Amygdala (tissue), 56 donors: Measurements from ENCODE around the gene HSPB7.
A peak's percentile ranks its signal among the peaks of the same experiment; 100 is the strongest.
"Not testable (repeated sequence)": the region's sequence is repeated elsewhere in the genome, so short reads cannot be mapped to it uniquely, and the experiment has no call there.

Experiments used
- DNase-seq, 56 donors: peaks; one replicate each; lab custom pipeline; 2025; lab: John Stamatoyannopoulos, UW

The HSPB7 gene

DNA sequence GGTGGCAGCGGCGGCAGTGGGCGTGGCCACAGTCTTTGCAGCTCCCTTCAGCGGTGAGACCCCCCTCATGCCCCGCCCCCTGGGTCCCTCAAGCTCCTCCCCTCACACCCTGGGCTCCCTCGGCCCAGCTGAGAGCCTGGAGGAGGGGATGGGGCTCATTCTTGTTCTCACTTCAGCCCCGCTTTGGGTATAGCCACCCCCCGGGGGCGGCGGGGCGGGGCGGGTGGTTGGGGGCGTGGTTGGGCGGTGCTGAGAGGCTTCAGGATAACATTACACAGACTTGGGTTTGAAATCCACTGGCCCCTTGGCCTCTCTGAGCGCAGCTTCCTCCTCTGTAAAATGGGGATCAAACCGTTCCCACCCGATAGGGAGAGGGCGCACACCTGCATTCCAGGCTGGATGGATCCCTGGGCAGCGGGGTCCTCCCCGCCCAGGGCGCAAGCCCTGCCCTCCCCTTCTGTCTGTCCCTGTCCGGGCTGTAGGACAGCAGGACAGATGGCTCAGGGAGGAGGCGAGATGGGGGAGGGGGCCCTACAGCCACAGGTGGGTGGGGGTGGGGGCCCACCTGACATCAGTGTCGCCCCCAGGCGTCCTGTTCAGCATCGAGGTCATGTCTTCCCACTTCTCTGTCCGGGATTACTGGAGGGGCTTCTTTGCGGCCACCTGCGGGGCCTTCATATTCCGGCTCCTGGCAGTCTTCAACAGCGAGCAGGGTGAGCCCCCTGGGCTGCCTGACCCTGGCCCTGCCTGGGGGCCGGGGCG lies 9.1 kb upstream of the HSPB7 start:
- DNase-seq = no peak

DNA sequence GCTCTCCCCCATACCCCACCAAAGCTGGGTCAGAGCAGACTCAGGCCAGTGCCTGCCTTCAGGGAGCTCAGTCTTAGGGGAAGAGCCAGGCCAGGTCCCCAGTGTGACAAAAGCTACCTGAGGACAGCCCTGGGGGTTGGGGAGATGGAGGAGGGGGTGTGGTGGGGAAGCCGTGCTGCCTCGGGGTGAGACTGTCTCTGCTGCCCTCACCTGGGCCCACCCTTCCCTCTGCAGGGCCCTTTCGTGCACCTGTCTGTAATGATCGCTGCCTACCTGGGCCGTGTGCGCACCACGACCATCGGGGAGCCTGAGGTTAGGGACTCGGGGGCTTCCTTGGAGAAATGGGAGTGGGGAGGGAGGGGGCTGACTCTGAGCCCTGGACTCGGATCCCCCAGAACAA lies 8.5 kb upstream of the HSPB7 start:
- not testable (repeated sequence) for DNase-seq

DNA sequence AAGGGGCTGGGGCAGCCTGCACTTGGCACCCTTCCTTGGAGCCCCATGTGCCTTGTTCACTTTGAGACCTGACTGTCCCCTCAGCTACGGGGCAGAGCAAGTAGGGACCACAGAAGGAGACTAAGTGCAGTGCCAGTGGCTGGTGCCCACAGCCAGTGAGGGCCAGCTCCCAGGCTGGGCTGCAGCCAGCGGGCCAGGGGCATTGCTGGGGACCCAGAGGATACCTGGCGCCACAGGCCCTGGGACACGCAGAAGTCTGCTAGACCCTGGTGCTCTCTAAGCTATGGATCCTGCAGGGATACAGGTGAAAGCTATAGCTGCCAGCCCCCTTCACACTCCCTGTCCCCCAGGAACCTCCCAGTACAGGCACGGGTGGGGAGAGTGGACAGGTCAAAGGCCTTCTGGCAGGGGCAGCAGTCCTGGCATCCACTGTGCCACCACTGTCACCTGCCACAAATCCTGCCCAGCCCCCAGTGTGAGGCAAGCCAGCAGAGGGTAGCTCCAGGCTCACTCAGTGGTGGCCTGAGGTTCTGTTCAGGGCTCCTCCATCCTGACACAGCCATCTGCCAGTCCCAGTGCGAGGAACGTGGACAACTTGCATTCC lies 5.3 kb upstream of the HSPB7 start:
- no peak for DNase-seq

DNA sequence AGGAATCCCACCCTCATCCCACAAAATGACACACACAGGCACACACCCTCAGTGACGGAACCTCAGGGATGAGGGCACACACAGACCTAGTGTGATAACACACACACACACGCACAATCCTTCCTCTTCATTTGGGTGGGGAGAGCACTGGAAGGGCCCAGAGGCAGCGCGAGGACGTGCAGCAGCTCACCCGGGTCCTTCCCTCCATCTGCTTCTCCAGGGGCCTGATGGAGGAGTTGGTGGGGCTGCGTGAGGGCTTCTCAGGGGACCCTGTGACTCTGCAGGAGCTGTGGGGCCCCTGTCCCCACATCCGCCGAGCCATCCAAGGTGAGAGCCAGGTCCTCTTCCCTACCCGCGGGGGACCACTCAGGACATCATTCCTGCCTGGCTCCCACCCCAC lies 4.5 kb upstream of the HSPB7 start:
- DNase-seq = no peak

DNA sequence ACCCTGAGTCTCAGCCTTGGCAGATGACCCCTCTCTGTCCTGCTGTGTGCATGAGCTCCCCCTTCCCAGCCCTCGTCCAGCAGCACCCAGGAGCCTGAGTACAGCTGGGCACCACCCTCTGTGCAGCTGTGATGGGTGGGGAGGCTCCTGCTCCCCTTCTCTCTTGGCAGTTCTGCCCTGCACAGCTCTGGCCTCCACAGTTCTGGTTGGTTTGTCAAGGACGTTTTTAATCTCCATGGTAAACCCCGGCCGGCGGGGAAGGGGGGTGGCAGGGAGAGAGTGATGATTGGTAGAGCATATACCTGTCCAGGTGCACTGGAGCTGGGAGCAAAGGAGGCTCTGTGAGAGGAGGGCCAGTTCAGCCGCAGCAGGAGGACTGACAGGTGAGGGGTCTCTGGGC lies 3.8 kb upstream of the HSPB7 start, which contains the start of gene CLCNKA:
Gene CLCNKA (plus strand): TSS at position 356 of the 400 bp plus-strand sequence. CDS start 584 bp downstream, outside the sequence.
- no peak for DNase-seq

DNA sequence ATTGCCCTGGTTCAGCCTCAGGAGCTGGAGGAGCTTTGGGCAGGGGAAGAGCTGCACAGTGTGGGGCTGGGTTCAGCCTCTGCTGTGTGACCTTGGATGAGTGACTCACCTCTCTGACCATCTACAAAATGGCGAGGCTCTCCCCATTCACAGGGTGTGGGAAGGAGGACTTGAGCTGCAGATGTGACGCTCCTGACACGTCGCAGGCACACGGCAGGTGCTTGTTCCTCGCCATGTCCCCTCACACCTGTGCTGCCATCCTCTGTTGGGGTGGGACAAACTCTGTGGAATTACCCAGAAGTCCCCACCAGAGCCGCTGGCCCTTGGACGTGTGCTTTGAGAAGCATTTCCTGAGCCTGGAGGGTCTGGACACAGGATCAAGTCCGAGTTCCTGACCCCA lies 3.0 kb upstream of the HSPB7 start:
- not testable (repeated sequence) for DNase-seq

DNA sequence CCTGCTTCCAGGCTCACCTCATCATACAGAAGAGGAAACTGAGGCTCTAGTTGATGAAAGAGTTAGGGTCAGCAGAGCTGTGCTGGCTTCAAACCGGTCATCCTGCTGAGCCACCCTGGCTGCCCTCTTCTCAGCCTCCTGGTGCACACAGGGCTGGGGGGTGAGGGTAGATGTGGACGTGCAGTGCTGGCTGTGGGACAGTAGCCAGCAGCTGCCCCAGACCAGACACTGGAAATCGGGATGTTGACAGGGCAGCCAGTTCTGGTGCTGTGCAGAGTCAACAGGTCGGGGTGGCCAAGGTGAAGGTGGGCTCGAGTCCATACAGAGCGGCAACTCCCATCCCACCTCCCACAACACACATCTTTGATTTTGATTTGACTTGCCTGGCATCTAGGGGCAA lies 2.5 kb upstream of the HSPB7 start:
- DNase-seq = no peak

DNA sequence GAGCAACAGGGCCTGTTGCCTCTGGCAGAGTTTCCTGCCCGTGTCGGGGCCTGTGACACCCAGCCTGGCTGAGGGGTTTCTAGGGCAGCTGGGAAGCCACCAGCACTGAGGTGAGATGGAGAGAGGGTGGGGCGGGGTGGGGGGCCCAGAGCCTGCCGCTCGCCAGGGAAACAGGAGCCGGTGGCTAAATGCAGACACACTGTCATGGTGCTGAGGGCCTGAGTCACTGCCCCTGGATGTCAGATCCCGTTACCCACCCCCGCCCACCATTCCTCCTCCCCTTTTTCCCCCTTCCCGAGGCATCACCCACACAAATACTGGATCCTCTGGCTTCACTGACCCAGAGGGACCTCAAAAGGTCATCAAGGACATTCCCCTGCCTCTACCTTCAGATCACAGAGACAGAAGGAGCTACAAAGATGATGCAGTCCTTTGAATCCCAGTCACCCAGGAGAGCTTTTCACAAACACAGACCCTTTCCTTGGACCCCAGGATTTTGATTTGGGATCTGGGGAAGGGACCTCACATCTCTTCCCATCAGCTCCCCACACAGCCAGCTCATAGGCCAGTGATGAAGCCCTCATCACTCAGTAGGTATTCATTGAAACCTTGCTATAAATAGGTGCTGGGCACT lies 1.9 kb upstream of the HSPB7 start:
- peak in 15 of 56 donors; percentile 3 to 61 (median 36) for DNase-seq

DNA sequence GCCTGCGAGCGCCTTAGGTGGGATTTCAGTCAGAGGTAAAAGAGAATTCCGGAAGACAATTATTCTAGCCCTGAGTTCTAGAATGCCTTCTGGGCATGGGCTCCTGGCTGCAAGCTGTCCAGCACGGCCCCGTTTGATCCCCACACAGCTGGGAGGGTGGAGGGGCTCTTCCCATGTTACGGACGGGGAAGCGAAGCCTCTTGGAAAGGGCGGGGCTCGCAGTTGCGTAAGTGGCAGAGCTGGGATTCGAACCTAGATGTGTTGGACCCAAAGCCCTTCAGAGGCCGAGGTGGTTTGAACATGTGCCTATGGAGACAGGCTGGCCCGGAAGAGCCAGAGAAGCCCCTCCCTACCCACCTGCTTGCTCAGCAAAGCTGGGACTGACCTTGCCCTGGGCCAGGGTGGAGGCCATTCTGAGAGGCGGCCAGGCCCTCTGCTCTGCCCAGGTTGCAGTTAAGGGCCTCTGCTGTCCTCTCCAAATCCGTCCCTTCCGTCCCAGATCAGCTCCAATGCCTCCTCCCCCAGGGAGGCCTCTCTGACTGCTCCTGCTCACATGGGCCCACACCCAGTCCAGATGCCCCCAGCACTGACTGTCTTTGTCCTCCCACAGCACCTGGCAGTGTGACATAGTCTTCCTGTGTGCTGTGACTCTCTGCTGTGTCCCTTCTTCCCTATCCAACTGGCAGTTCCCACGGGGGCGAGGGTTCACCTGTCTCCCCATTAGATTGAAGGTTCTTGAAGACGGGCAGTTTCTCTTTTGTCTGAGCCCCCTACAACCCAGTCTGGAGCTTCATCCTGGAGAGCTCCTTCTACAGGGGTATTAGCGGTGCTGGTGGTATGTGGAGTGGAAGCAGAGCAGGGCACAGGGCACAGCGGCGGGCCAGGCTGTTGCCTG lies 1.2 kb upstream of the HSPB7 start:
- peak in 4 of 56 donors; percentile 21 to 50 (median 26) for DNase-seq

DNA sequence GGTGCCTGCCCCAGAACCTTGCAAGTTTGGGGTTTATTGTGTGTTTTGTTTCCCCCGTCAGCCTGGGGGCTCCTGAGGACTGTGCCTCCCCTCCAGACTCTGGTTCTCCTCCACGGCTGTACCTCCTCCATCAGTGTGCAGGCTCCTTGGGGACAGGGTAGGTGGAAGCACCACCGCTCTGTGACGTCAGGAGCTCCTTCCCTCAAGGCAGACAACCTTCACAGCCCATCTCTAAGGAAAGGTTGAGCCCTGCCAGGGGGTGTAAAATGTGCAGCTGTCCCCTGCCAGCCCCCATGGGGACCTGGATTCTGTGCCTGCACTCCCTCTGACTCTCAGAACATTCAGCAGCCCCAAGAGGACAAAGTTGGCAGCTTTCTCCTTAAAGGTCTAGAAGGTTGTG lies 465 bp upstream of the HSPB7 start:
- no peak for DNase-seq

DNA sequence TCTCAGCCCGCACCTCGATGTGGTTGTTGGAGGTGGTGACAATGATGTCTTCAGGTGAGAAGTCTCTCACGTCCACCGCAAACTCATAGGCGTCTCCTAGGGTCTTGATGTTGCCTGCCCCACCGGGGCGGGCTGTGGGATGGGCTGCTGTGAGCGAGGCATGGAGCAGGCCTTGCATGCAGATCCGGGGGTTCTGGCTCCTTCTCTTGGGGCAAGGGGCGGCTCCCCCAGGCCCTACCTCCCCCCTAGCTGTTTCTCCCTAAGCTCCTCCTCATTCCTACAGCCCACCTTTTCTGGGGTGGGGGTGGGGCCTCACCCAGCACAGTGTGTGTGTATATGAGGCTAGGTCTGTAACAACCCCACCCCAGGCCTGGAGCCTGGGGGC lies 775 bp downstream of the HSPB7 start:
- DNase-seq = no peak

DNA sequence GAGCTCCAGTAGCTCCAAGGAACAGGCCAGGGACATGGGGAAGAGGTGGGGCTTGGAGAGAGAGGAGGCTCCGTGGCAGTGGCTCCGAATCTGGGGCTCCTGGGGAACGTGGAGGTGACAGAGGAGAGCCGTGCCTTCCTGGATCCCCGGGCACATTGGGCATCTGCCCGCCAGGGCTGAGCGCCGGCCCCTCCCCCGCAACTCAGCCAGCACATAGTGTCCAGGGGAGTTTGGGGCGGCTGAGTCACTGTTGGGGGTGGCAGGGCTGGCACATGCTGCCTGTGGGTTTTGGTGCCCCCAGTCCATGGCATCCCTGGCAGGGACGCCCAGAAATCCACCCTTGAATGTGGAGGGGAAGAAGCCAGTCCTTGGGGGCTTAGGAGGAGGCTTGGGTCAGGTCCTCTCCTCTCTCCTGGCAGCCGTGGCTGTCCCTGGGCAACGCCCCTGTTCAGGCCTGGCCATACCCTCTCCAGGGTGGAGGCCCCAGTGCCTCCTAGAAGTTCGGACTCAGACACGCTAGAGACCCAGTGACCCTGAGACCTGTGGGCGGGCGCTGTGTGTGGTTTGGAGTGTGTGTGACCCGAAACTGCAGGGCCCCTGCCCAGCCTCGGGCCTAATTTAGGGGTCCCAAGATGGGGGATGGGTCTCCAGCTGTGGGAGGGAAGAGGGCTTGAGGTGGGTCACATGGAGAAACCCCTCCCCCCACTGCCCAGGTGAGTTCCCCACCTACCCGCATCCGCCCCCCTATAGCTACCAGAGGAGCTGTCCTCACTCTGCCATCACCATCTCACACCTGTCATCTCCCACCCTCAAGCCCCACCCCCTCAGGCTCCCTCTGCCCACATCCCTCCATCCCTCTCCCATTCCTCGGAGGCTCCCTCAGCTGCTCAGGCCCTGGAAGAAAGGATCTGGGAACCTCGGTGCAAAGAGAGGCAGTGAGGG lies 1.6 kb downstream of the HSPB7 start:
- DNase-seq = peak in 3 of 56 donors; percentile 9 to 38 (median 21)

DNA sequence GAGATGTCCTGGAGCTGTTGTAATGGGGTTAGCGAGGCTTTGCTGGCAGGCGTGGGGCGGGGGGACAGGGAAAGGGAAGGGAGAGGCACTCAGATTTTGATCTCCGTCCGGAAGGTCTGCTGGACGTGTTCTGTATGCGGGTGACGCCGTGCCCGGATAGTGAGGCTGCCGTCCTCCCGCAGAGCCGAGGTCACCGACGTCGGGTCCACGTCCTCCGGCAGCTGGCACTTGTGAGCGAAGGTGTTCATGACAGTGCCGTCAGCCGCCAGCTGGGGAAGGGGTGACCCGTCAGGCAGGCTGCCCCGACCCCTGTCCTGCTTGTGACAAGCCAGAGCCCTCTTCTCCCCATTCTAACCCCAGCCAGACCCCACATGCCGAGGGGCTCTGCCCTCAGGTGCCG lies 2.4 kb downstream of the HSPB7 start:
- DNase-seq = no peak

DNA sequence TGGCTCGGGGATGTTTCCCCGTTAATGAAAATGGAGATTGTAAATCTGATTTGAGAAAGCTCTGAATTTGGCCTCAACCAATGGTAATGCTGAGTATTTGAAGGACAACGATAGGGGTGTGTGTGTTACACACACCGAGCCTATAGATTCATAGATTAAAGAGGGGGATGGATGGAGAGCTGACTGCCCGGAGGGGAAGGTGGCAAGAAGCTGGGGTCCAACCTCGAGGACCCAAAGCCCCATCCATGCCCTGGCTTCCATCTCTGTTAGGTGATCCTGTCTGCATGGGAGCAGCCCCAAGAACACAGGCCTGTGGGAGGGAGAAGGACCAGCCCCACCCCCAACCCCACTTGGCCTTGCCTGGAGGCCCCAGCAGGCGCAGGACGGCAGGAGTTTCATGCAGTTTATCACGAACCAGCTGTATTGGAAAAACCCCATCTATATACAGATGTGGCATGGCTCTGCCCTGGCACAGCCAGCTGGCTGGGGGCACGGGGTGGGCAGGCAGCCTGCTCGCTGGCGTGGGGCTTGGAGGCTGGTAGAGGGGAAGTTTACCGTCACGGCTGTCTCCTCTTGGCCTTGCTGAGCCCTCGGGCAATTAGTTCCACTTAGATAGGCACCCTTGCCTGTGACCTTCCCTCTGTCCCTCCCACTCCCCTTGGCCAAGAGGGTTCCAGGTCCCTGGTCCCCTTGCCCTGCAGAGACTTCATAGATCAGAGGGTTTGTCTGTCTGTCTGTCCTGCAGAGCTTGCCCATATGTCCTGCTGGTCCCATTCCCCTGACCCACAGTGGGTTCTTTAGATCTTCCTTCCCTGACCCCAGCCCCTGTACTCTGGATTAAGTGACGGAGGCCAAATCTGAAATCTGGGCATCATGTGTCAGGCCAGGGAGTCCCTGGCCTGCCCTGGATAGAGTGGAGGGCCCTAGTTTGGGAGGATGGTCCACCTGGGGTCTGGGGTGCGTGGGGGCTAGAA lies 3.0 kb downstream of the HSPB7 start:
- DNase-seq = no peak

DNA sequence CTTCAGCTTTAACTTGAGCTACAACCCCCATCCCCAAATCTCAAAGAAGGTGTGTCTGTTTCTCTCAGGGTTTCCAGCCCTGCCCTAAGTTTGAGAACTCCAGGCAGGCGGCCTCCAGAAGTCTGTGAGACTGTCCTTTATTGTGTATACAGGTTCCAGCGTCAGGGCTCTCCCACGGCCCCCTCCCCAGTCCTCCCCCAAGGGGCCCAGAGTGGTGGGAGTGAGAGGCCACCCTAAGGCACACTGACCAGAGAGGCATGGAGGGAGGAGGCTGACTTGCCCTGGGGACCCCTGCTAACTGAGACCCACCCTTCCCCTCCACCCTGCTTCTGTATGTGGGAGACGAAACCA lies 4.0 kb downstream of the HSPB7 start:
- DNase-seq = no peak

DNA sequence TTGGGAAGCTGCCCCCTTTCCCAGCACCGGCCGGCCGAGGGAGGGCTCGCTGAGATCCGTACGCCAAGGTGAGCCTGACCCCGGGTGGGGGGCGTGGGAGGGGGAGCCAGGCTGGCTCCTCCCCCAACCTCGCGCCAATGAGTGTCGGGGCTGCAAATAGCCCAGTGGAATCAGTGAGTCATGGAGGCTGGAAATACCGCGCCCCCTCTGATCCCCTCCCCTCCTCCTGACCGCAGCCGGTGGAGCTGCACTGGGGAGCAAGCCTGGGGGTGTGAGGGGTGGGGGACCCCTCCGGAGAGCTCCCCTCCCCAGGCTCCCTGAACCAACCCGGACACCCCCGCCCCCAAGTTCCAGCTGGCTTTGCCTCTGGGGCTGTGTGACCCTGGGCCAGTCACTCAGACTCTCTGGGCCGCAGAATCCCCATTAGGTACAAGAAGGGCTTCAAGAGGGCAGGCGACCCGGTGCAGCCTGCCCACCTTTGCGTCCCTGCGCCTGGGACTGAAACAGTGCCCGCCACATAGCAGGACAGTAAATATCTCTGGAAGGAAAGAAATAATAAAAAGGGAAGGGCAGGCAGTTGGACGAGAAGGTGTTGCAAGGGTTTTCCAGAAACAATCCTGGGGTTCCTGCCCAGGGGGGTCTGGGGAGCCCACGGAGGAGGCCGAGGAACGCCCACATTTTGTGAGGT lies 4.5 kb downstream of the HSPB7 start:
- DNase-seq = peak in 5 of 56 donors; percentile 7 to 67 (median 30)

DNA sequence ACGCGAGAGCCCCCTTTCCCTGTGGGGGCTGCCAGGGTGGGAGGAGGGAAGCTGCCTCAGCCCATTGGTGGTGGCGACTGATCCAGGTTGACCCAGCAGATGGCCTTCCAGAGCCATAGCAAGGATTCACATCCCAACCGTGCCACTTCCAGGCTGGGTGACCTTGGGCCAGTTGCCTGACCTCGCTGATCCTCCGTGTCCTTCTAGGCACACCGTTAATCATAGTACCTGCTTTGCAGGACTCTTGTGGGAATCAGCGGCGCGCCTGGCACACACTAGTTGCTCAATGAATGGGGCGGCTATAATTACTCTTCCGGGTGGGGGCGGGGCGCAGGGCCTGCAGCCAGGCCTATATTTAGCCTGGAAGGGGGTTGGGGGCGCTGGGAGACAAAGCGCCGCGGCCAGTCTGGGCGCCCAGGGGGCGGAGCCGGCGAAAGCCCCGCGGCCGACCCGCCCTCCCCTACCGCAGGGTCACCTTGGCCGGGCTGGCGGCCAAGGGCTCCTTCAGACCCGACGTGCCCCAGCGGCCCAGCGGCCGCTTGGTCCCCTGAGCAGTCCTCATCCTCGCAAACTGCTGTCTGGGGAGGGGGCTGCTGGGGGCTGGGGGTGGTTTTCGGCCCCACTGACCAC lies 5.1 kb downstream of the HSPB7 start:
- peak in 14 of 56 donors; percentile 6 to 67 (median 20) for DNase-seq
